ENCODE data around the gene PEX6.

The PEX6 gene

GRCh38 chr6:42973926-42974325 is 5.1 kb downstream of the PEX6 start:
- no peak for DNase-seq
- Histone ChIP-seq H3K36me3 (ENCODE audit: insufficient read depth, low read length) (peaks cover 18% of the 10 kb centered on the region), H2AFZ (ENCODE audit: low read depth, low read length) (no peak overlapping the region), H3K27me3 (ENCODE audit: insufficient read depth, low read length, poor library complexity) (no peaks in the 10 kb centered on the region), H4K20me1 (ENCODE audit: insufficient read depth, low read length) (peaks cover 8% of the 10 kb centered on the region; the same call in 1 of the 2 replicates), H3K4me2 (ENCODE audit: insufficient read depth, low read length) (no peak overlapping the region), H3K9ac (ENCODE audit: low read depth, low read length) (no peak overlapping the region), H3K4me1 (ENCODE audit: insufficient read depth, low read length) (peaks cover 21% of the 10 kb centered on the region), H3K4me3 (ENCODE audit: low read depth in 1 of 2, low read length in 2 of 2) (no peak overlapping the region), H3K27ac (ENCODE audit: low read length) (no peak overlapping the region), H3K79me2 (ENCODE audit: insufficient read depth, low read length) (peaks cover 21% of the 10 kb centered on the region), H3K9me3 (ENCODE audit: insufficient read depth, low read length, severe bottlenecking) (no peaks in the 10 kb centered on the region)
- ATAC-seq (ENCODE audit: insufficient read depth, low read depth) = no peak
- TF ChIP-seq, protein P1, sequence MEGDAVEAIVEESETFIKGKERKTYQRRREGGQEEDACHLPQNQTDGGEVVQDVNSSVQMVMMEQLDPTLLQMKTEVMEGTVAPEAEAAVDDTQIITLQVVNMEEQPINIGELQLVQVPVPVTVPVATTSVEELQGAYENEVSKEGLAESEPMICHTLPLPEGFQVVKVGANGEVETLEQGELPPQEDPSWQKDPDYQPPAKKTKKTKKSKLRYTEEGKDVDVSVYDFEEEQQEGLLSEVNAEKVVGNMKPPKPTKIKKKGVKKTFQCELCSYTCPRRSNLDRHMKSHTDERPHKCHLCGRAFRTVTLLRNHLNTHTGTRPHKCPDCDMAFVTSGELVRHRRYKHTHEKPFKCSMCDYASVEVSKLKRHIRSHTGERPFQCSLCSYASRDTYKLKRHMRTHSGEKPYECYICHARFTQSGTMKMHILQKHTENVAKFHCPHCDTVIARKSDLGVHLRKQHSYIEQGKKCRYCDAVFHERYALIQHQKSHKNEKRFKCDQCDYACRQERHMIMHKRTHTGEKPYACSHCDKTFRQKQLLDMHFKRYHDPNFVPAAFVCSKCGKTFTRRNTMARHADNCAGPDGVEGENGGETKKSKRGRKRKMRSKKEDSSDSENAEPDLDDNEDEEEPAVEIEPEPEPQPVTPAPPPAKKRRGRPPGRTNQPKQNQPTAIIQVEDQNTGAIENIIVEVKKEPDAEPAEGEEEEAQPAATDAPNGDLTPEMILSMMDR (IDR thresholded peaks at IDR 0.05; ENCODE audit: borderline replicate concordance, extremely low read depth, low read length, poor library complexity, severe bottlenecking) = no peak
- TF ChIP-seq EZH2 (IDR thresholded peaks at IDR 0.05; ENCODE audit: borderline replicate concordance, low read depth, low read length, severe bottlenecking) = no peak

DNA sequence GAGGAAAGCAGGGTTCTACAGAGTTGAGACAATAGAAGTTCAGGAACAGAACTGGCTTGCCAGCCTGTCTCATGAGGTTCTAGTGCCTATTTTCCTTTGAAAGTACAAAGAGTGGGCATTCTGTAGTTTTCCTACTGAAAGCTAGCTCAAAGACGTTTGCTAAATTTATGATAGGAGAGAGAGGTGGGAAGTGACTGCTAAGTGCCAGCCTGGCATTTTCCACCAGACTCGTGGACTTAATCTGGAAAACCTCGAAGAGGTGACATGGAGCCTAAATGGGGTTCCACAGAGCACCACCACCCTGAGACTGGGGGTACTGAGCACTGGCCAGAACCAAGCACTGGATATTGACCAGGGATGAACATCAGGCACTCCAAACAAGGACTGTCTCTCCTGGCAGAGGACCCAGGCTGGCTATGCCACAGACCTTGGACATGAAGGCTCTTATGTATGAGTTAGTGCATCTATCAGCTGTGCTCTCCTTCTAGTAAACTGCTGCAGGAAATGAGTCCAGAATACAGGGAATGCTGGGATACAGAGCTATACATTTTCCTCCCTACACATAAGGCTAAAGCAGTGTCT is 7.1 kb downstream of the PEX6 start:
- no peak overlapping the region for H3K9ac ChIP-seq (ENCODE audit: low read depth, low read length)
- H3K4me2 ChIP-seq (ENCODE audit: insufficient read depth, low read length) = no peak overlapping the region
- peaks cover 30% of the 10 kb centered on the region for H3K36me3 ChIP-seq (ENCODE audit: insufficient read depth, low read length)
- H3K27me3 ChIP-seq (ENCODE audit: insufficient read depth, low read length, poor library complexity) = no peaks in the 10 kb centered on the region
- no peak overlapping the region for H2AFZ ChIP-seq (ENCODE audit: low read depth, low read length)
- ATAC-seq (ENCODE audit: insufficient read depth, low read depth) (no peak), DNase-seq (no peak)
- no peak for TF ChIP-seq EZH2 (IDR thresholded peaks at IDR 0.05; ENCODE audit: borderline replicate concordance, low read depth, low read length, severe bottlenecking)
- no peaks in the 10 kb centered on the region for H3K9me3 ChIP-seq (ENCODE audit: insufficient read depth, low read length, severe bottlenecking)
- no peak overlapping the region for H3K27ac ChIP-seq (ENCODE audit: low read length)
- H3K4me3 ChIP-seq (ENCODE audit: low read depth in 1 of 2, low read length in 2 of 2) = no peak overlapping the region
- H3K4me1 ChIP-seq (ENCODE audit: insufficient read depth, low read length) = peaks cover 4% of the 10 kb centered on the region; the same call in 1 of the 2 replicates
- H3K79me2 ChIP-seq (ENCODE audit: insufficient read depth, low read length) = peaks cover 2% of the 10 kb centered on the region
- 0 out of 2 replicates have a peak, but pooled peaks cover 2% of the 10 kb centered on the region for H4K20me1 ChIP-seq (ENCODE audit: insufficient read depth, low read length)

DNA sequence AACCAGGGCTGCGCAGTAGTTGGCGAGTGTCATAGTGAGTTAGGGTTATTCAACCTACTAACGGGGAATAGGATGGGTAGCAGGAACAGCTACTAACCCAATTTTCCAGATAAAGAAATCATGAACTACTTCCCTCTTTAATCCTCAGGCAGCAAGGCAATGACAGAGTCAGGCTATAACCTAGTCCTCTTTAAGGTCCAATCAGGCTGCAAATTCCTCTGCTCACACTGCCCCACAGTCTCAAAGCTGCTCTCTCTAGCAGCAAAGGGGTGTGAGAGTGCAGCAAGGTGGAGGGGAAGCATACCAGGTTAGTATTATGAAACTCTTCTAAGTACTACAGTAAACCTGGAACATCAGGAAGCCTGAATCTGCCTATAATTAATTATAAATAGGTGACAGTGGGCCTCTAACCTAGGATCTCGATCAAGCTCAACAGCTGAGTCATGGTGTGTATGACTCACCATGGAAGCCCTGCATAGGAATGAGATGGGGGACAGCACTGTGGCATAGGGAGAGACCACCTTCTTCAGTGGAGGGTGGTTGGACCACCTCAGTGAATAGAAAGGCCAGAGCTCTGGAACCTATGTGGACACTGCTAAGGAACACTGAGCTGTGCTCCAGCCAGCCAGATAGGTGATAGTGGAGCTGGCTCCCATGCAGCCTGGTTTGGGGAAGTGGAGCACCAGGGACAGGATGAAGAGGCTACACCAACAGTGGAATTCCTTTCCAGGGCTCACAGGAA is 7.9 kb downstream of the PEX6 start:
- H3K27me3 ChIP-seq (ENCODE audit: insufficient read depth, low read length, poor library complexity) = no peaks in the 10 kb centered on the region
- ATAC-seq (ENCODE audit: insufficient read depth, low read depth) (no peak; the same call in 2 of the 3 replicates), DNase-seq (no peak)
- no peak overlapping the region for H3K4me3 ChIP-seq (ENCODE audit: low read depth in 1 of 2, low read length in 2 of 2)
- no peaks in the 10 kb centered on the region for H3K79me2 ChIP-seq (ENCODE audit: insufficient read depth, low read length)
- H2AFZ ChIP-seq (ENCODE audit: low read depth, low read length) = no peak overlapping the region
- H3K9ac ChIP-seq (ENCODE audit: low read depth, low read length) = no peak overlapping the region
- H3K9me3 ChIP-seq (ENCODE audit: insufficient read depth, low read length, severe bottlenecking) = no peaks in the 10 kb centered on the region
- H3K4me1 ChIP-seq (ENCODE audit: insufficient read depth, low read length) = no peaks in the 10 kb centered on the region
- H3K27ac ChIP-seq (ENCODE audit: low read length) = no peak overlapping the region
- peaks cover 37% of the 10 kb centered on the region for H3K36me3 ChIP-seq (ENCODE audit: insufficient read depth, low read length)
- no peak overlapping the region for H3K4me2 ChIP-seq (ENCODE audit: insufficient read depth, low read length)
- TF ChIP-seq, protein P1 (IDR thresholded peaks at IDR 0.05; ENCODE audit: borderline replicate concordance, extremely low read depth, low read length, poor library complexity, severe bottlenecking) = no peak
- TF ChIP-seq EZH2 (IDR thresholded peaks at IDR 0.05; ENCODE audit: borderline replicate concordance, low read depth, low read length, severe bottlenecking) = no peak
- H4K20me1 ChIP-seq (ENCODE audit: insufficient read depth, low read length) = 0 out of 2 replicates have a peak, but pooled peaks cover 2% of the 10 kb centered on the region

- no peak overlapping the region for H2AFZ ChIP-seq (ENCODE audit: low read depth, low read length)
Measured at GRCh38 chr6:42969934-42970333, 9.0 kb downstream of the PEX6 start.

More at GRCh38 chr6:42969934-42970333, 9.0 kb downstream of the PEX6 start:
- no peaks in the 10 kb centered on the region for H3K79me2 ChIP-seq (ENCODE audit: insufficient read depth, low read length)
- no peak for ATAC-seq (ENCODE audit: insufficient read depth, low read depth)
- H3K27ac ChIP-seq (ENCODE audit: low read length) = no peak overlapping the region
- 0 out of 2 replicates have a peak, but pooled peaks cover 2% of the 10 kb centered on the region for H4K20me1 ChIP-seq (ENCODE audit: insufficient read depth, low read length)
- no peak overlapping the region for H3K4me2 ChIP-seq (ENCODE audit: insufficient read depth, low read length)
- TF ChIP-seq EZH2 (IDR thresholded peaks at IDR 0.05; ENCODE audit: borderline replicate concordance, low read depth, low read length, severe bottlenecking) = no peak
- TF ChIP-seq, protein P1 (IDR thresholded peaks at IDR 0.05; ENCODE audit: borderline replicate concordance, extremely low read depth, low read length, poor library complexity, severe bottlenecking) = no peak
- peaks cover 46% of the 10 kb centered on the region for H3K36me3 ChIP-seq (ENCODE audit: insufficient read depth, low read length)
- H3K9me3 ChIP-seq (ENCODE audit: insufficient read depth, low read length, severe bottlenecking) = no peaks in the 10 kb centered on the region
- H3K4me3 ChIP-seq (ENCODE audit: low read depth in 1 of 2, low read length in 2 of 2) = no peak overlapping the region
- no peak overlapping the region for H3K9ac ChIP-seq (ENCODE audit: low read depth, low read length)
- no peaks in the 10 kb centered on the region for H3K4me1 ChIP-seq (ENCODE audit: insufficient read depth, low read length)
- no peaks in the 10 kb centered on the region for H3K27me3 ChIP-seq (ENCODE audit: insufficient read depth, low read length, poor library complexity)
- DNase-seq = no peak

Data from DND-41 (cell line).